Peyer's patch (tissue), 4 donors: ENCODE results near the gene PIWIL4.

Experiments used
- CTCF ChIP-seq, 6 experiments: fragments of 450-650 bp in 4 of 6; fragments of 200-600 bp in 2 of 6; sonication (generic) in 1 of 6; IDR thresholded peaks; one replicate each; pipeline ENCODE4 v1.5.1; 2017 to 2019; ENCODE audit warnings: antibody characterized with exemption in 6 of 6, mild to moderate bottlenecking in 3 of 6, moderate library complexity in 1 of 6
- POLR2A ChIP-seq, 2 donors: fragments of 450-650 bp; IDR thresholded peaks; one replicate each; pipeline ENCODE4 v1.5.1; 2017; ENCODE audit warnings: antibody characterized with exemption in 2 of 2, mild to moderate bottlenecking in 2 of 2, moderate library complexity in 2 of 2

- no peak for TF ChIP-seq CTCF (IDR thresholded peaks at IDR 0.05)
- TF ChIP-seq POLR2A (IDR thresholded peaks at IDR 0.05), result no peak
Observed at GRCh38 chr11:94588366-94588942, 21.3 kb downstream of the PIWIL4 start.
